Trophoblast cell (in vitro differentiated cells and primary cell): Measurements from ENCODE around the gene FHDC1.

Experiments
- DNase-seq, 2 donors: peaks; one replicate each; pipeline ENCODE4 v3.0.0-alpha.2; 2016
- H2AFZ ChIP-seq: 2 replicates; pipeline ENCODE4 v1.6.1; 2013; ENCODE audit warnings: low read length, moderate library complexity, mild to moderate bottlenecking; ENCODE audit not compliant: insufficient read depth, poor library complexity
- H2AK5ac ChIP-seq: 2 replicates; pipeline ENCODE4 v1.6.1; 2013; ENCODE audit warnings: mild to moderate bottlenecking, low read length
- H2BK120ac ChIP-seq: 2 replicates; pipeline ENCODE4 v1.6.1; 2013; ENCODE audit warnings: low read length, mild to moderate bottlenecking, moderate library complexity; ENCODE audit not compliant: insufficient read depth, poor library complexity
- H2BK12ac ChIP-seq: 2 replicates; pipeline ENCODE4 v1.6.1; 2013; ENCODE audit warnings: mild to moderate bottlenecking, low read length, moderate library complexity
- H2BK5ac ChIP-seq: 2 replicates; pipeline ENCODE4 v1.6.1; 2013; ENCODE audit warnings: low read length, low read depth, moderate library complexity, mild to moderate bottlenecking; ENCODE audit not compliant: poor library complexity
- H3K14ac ChIP-seq: 2 replicates; pipeline ENCODE4 v1.6.1; 2013; ENCODE audit warnings: mild to moderate bottlenecking, low read length
- H3K18ac ChIP-seq: 2 replicates; pipeline ENCODE4 v1.6.1; 2013; ENCODE audit warnings: mild to moderate bottlenecking, low read length
- H3K23ac ChIP-seq: 2 replicates; pipeline ENCODE4 v1.6.1; 2013; ENCODE audit warnings: low read length
- H3K27ac ChIP-seq: 2 replicates; pipeline ENCODE4 v1.5.1; 2013; ENCODE audit warnings: low read depth, mild to moderate bottlenecking, inconsistent platforms, low read length, moderate library complexity
- H3K27me3 ChIP-seq: 2 replicates; pipeline ENCODE4 v1.6.1; 2013; ENCODE audit warnings: inconsistent platforms, mild to moderate bottlenecking, low read length, moderate library complexity; ENCODE audit not compliant: insufficient read depth
- H3K36me3 ChIP-seq, 2 experiments: 1 replicate in 1 of 2; 2 replicates in 1 of 2; pipeline ENCODE4 v1.6.1; 2013; ENCODE audit warnings: low read length in 2 of 2, mild to moderate bottlenecking in 2 of 2, moderate library complexity in 1 of 2; ENCODE audit not compliant: insufficient read depth in 2 of 2, control insufficient read depth in 1 of 2
- H3K4ac ChIP-seq: 2 replicates; pipeline ENCODE4 v1.6.1; 2013; ENCODE audit warnings: low read depth, mild to moderate bottlenecking, low read length, moderate library complexity
- H3K4me1 ChIP-seq, 2 experiments: 1 replicate in 1 of 2; 2 replicates in 1 of 2; pipeline ENCODE4 v1.6.1; 2013; ENCODE audit warnings: low read length in 2 of 2, mild to moderate bottlenecking in 2 of 2, moderate library complexity in 1 of 2; ENCODE audit not compliant: insufficient read depth in 2 of 2, control insufficient read depth in 1 of 2
- H3K4me2 ChIP-seq: 2 replicates; pipeline ENCODE4 v1.6.1; 2013; ENCODE audit warnings: inconsistent platforms, mild to moderate bottlenecking, low read length, moderate library complexity
- H3K4me3 ChIP-seq: 2 replicates; pipeline ENCODE4 v1.5.1; 2013; ENCODE audit warnings: mild to moderate bottlenecking, low read depth, low read length, inconsistent platforms
- H3K79me1 ChIP-seq: one replicate; pipeline ENCODE4 v1.6.1; 2013; ENCODE audit warnings: low read length
- H3K79me2 ChIP-seq: 2 replicates; pipeline ENCODE4 v1.6.1; 2013; ENCODE audit warnings: low read length, mild to moderate bottlenecking; ENCODE audit not compliant: control insufficient read depth, insufficient read depth, poor library complexity
- H3K9ac ChIP-seq: 2 replicates; pipeline ENCODE4 v1.6.1; 2013; ENCODE audit warnings: mild to moderate bottlenecking, low read length
- H3K9me3 ChIP-seq: 2 replicates; pipeline ENCODE4 v1.6.1; 2013; ENCODE audit warnings: low read depth, mild to moderate bottlenecking, control low read depth, inconsistent platforms, low read length; ENCODE audit not compliant: insufficient read depth
- H4K12ac ChIP-seq: 2 replicates; pipeline ENCODE4 v1.6.1; 2013; ENCODE audit warnings: low read depth, mild to moderate bottlenecking, low read length, moderate library complexity
- H4K8ac ChIP-seq: 2 replicates; pipeline ENCODE4 v1.6.1; 2013; ENCODE audit warnings: low read depth, mild to moderate bottlenecking, low read length, moderate library complexity
- H4K91ac ChIP-seq: one replicate; pipeline ENCODE4 v1.6.1; 2013; ENCODE audit warnings: low read depth, mild to moderate bottlenecking, low read length, moderate library complexity
- WGBS: extraction: QIAGEN DNeasy Blood & Tissue Kit; methylation state at CpG from one replicate; pipeline ENCODE4 v1.1.7; 2013; ENCODE audit warnings: missing lambda C conversion rate; ENCODE audit not compliant: insufficient read length, insufficient coverage; ENCODE audit errors: extremely low coverage; 5-methylcytosine and 5-hydroxymethylcytosine counted together

Gene FHDC1

DNA sequence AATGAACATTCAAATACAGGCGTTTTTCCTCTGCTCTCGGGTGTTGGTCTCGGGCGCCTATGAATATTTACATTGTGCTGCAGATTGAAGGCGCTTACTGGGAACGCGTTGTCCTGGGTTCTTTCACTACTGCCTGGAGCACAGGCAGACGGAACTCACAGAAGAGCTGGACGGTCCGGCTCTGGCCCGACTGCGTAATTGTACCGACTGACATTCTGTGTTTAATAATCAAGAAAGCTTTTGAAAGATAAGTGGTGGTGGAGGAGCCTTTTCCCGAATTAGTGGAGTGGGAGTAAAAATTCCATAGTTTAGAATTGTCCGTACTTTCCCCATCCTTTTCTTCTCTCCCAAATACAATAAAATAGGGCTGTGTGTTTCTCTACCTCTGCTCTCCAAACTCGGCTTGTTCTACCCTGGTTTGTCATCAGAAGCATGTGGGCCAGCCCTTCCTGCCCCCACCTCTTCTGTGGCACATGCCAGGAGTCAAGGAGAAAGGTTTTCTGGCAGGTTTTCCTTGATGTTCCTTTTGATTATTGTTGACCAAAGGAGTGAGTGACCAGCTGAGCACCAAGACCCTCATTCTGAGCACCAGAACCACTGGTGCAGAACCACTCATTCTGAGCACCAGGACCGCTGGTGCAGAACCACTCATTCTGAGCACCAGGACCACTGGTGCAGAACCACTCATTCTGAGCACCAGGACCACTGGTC, 2.3 kb downstream of the FHDC1 start:
- Histone ChIP-seq H3K9me3 (no peaks in the 10 kb centered on the region), H3K79me2 (peaks cover 22% of the 10 kb centered on the region), H3K4ac (peak overlapping the region; percentile 59), H2AK5ac (no peak overlapping the region), H4K91ac (no peak overlapping the region), H2AFZ (no peak overlapping the region), H3K27me3 (no peaks in the 10 kb centered on the region), H3K23ac (no peak overlapping the region), H4K8ac (no peak overlapping the region), H3K27ac (peak overlapping the region; percentile 64), H4K12ac (peak overlapping the region; percentile 54), H3K14ac (no peak overlapping the region), H3K4me3 (no peak overlapping the region), H3K18ac (no peak overlapping the region), H3K36me3 (no peaks in the 10 kb centered on the region), H3K9ac (no peak overlapping the region), H2BK12ac (no peak overlapping the region), H3K4me2 (peak overlapping the region; percentile 96), H2BK5ac (no peak overlapping the region), H3K79me1 (peaks cover 33% of the 10 kb centered on the region), H2BK120ac (no peak overlapping the region), H3K4me1 (peaks cover 0 to 6% of the 10 kb centered on the region in 2 experiments)
- DNase-seq = peak in 1 of 2 donors; percentile 60
- WGBS = no CpG with 5 or more reads among the region's 17 CpGs

- Histone ChIP-seq H3K79me2 (peaks cover 22% of the 10 kb centered on the region), H3K18ac (no peak overlapping the region), H4K12ac (no peak overlapping the region), H4K91ac (no peak overlapping the region), H3K4ac (no peak overlapping the region), H2AFZ (no peak overlapping the region), H3K27me3 (no peaks in the 10 kb centered on the region), H3K4me2 (no peak overlapping the region), H2BK120ac (no peak overlapping the region), H2BK5ac (no peak overlapping the region), H3K79me1 (peaks cover 31% of the 10 kb centered on the region), H3K4me3 (no peak overlapping the region), H3K4me1 (peaks cover 0 to 5% of the 10 kb centered on the region in 2 experiments), H3K23ac (no peak overlapping the region), H2AK5ac (no peak overlapping the region), H2BK12ac (no peak overlapping the region), H3K14ac (no peak overlapping the region), H3K27ac (no peak overlapping the region), H4K8ac (no peak overlapping the region), H3K9ac (no peak overlapping the region), H3K36me3 (no peaks in the 10 kb centered on the region), H3K9me3 (no peaks in the 10 kb centered on the region)
- no CpG with 5 or more reads among the region's 2 CpGs for WGBS
- no peak for DNase-seq
Observed at GRCh38 chr4:152939621-152940020, 3.5 kb downstream of the FHDC1 start.

DNA sequence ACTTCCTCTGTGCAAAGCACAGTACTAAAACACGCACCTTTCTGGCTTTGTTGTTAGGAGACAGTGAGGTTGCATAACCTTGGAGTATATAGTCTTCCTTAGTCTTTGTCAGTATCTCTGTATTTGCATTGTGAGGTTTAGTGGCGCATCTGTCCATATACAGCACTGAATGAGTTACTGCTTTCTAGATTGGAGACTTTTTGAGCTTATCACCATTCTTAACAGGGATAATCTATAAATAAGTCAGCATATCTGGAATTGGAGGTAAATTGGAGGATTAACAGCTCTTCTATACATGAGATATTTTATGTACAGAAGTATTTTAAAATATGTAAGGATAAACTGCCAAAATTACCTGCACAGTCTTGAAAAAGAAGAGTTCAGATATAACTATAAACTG, 4.3 kb downstream of the FHDC1 start:
- no CpG with 5 or more reads among the region's 2 CpGs for WGBS
- no peaks in the 10 kb centered on the region for H3K9me3 ChIP-seq
- H3K4me1 ChIP-seq = peaks cover 0 to 6% of the 10 kb centered on the region in 2 experiments
- H3K4ac ChIP-seq = no peak overlapping the region
- H3K79me2 ChIP-seq = peaks cover 22% of the 10 kb centered on the region
- no peak overlapping the region for H4K8ac ChIP-seq
- peaks cover 0 to 2% of the 10 kb centered on the region in 2 experiments for H3K36me3 ChIP-seq
- no peak overlapping the region for H2AFZ ChIP-seq
- no peak overlapping the region for H3K9ac ChIP-seq
- H3K14ac ChIP-seq = no peak overlapping the region
- H2BK120ac ChIP-seq = no peak overlapping the region
- no peak overlapping the region for H3K4me3 ChIP-seq
- H3K4me2 ChIP-seq = no peak overlapping the region
- DNase-seq = no peak
- H2BK5ac ChIP-seq = no peak overlapping the region
- no peak overlapping the region for H3K18ac ChIP-seq
- H2BK12ac ChIP-seq = no peak overlapping the region
- H4K91ac ChIP-seq = no peak overlapping the region
- H3K79me1 ChIP-seq = peaks cover 31% of the 10 kb centered on the region
- no peaks in the 10 kb centered on the region for H3K27me3 ChIP-seq
- no peak overlapping the region for H3K23ac ChIP-seq
- no peak overlapping the region for H3K27ac ChIP-seq
- H2AK5ac ChIP-seq = no peak overlapping the region
- no peak overlapping the region for H4K12ac ChIP-seq

DNA sequence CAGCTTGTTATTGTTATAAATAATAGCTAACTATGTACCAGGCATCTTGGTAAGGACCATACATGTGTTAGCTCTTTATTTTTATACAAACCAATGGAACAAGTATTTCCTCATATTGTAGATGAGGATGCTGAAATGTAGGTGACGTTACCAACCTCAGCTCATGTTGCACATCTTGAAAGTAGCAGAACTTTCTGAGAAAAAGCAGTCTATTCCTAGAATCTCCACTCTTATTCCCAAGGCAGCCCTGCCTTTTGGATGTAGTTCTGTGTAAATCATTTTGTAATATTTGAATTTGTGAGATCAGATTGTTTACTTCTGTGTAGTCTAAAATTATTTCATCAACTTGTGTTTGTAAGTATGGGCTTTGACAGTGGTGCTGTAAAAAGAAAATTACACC, 5.3 kb downstream of the FHDC1 start:
- Histone ChIP-seq H3K36me3 (peaks cover 0 to 2% of the 10 kb centered on the region in 2 experiments), H4K8ac (no peak overlapping the region), H3K4me1 (peaks cover 0 to 4% of the 10 kb centered on the region in 2 experiments), H3K4me2 (no peak overlapping the region), H3K79me2 (peaks cover 18% of the 10 kb centered on the region), H4K91ac (no peak overlapping the region), H3K79me1 (peaks cover 24% of the 10 kb centered on the region), H3K9ac (no peak overlapping the region), H3K4me3 (no peak overlapping the region), H4K12ac (no peak overlapping the region), H3K23ac (no peak overlapping the region), H2AFZ (no peak overlapping the region), H3K9me3 (no peaks in the 10 kb centered on the region), H3K4ac (no peak overlapping the region), H2BK5ac (no peak overlapping the region), H2AK5ac (no peak overlapping the region), H3K27me3 (no peaks in the 10 kb centered on the region), H3K27ac (no peak overlapping the region), H3K18ac (no peak overlapping the region), H2BK120ac (no peak overlapping the region), H3K14ac (no peak overlapping the region), H2BK12ac (no peak overlapping the region)
- no CpG with 5 or more reads among the region's 1 CpG for whole genome bisulfite sequencing
- DNase-seq = no peak
